HG03571 (cell line): ENCODE data around the gene ZBTB4.

Source experiments
- ATAC-seq: cut with Tn5 transposase; IDR thresholded peaks from one replicate; pipeline ENCODE4 v1.9.1; 2021; ENCODE audit not compliant: unreplicated experiment

ZBTB4 gene, protein sequence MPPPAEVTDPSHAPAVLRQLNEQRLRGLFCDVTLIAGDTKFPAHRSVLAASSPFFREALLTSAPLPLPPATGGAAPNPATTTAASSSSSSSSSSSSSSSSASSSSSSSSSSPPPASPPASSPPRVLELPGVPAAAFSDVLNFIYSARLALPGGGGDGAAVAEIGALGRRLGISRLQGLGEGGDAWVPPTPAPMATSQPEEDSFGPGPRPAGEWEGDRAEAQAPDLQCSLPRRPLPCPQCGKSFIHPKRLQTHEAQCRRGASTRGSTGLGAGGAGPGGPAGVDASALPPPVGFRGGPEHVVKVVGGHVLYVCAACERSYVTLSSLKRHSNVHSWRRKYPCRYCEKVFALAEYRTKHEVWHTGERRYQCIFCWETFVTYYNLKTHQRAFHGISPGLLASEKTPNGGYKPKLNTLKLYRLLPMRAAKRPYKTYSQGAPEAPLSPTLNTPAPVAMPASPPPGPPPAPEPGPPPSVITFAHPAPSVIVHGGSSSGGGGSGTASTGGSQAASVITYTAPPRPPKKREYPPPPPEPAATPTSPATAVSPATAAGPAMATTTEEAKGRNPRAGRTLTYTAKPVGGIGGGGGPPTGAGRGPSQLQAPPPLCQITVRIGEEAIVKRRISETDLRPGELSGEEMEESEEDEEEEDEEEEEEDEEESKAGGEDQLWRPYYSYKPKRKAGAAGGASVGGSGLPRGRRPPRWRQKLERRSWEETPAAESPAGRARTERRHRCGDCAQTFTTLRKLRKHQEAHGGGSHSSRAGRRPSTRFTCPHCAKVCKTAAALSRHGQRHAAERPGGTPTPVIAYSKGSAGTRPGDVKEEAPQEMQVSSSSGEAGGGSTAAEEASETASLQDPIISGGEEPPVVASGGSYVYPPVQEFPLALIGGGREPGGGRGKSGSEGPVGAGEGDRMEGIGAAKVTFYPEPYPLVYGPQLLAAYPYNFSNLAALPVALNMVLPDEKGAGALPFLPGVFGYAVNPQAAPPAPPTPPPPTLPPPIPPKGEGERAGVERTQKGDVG

GRCh38 chr17:7479213-7480088 is at the start of gene ZBTB4:
Gene ZBTB4 (minus strand): TSS chr17:7479631. CDS start chr17:7466801, 12,830 bp downstream.
- no peak for ATAC-seq

DNA sequence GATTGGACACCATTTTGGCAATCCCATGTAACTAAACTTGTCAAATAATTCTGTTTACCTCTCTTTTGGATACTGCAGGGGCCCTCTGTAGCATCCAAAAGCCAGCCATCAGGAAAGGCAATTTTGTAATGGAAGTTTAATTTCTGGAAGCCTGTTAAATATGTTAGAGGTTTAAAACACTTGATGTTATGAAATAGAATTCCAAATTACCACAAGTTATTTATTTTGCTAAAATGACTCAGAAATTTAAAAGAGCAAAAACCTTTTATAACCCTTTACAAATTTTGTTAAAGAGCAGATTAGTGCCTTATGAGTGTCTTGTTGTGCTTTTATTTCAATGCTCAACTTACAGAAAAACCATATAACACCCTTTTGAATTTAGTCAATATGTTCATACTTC is 49.4 kb upstream of the ZBTB4 start:
- ATAC-seq: no peak

- no peak for ATAC-seq
Observed at GRCh38 chr17:7523033-7523432, 43.6 kb upstream of the ZBTB4 start.

- no peak for ATAC-seq
Observed at GRCh38 chr17:7515911-7516610, 36.6 kb upstream of the ZBTB4 start.

GRCh38 chr17:7513850-7514419 is 34.5 kb upstream of the ZBTB4 start:
- ATAC-seq: no peak

GRCh38 chr17:7512824-7513540 is 33.6 kb upstream of the ZBTB4 start:
- no peak for ATAC-seq

- no peak for ATAC-seq
Observed at GRCh38 chr17:7512105-7512504, 32.7 kb upstream of the ZBTB4 start.

- no peak for ATAC-seq
Observed at GRCh38 chr17:7511108-7511507, 31.7 kb upstream of the ZBTB4 start.

DNA sequence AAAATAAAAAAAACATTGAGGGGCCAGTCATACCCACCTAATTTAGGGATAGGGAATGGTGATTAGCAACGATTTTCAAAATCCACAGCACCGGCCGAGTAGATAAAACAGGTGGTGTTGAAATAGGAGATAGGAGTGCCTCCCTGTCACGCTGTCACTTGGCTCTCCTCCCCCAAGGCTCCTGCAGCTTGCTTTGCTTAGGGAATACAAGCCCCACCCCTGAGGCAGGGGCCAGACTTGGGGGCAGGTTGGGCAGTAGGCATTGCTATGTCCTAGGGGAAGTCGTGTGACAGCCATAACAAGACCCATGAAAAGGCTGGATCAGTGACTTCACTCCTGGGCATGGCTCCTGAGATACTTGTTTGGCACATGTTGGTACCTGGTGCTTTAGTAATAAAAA is 30.5 kb upstream of the ZBTB4 start:
- no peak for ATAC-seq

- no peak for ATAC-seq
Observed at GRCh38 chr17:7508846-7509245, 29.4 kb upstream of the ZBTB4 start.

DNA sequence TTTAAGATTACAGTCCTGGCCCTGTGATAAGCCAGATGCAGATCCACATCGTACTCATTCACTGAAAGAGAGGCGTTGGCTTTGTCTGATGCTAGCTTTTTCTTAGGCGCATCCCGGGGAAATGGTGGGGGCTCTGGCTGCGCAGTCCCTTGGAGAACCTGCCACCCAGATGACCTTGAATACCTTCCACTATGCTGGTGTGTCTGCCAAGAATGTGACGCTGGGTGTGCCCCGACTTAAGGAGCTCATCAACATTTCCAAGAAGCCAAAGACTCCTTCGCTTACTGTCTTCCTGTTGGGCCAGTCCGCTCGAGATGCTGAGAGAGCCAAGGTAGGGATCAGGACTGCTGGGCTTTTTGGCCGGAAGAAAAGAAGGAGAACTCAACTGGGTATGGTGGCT is 28.7 kb upstream of the ZBTB4 start:
- no peak for ATAC-seq

DNA sequence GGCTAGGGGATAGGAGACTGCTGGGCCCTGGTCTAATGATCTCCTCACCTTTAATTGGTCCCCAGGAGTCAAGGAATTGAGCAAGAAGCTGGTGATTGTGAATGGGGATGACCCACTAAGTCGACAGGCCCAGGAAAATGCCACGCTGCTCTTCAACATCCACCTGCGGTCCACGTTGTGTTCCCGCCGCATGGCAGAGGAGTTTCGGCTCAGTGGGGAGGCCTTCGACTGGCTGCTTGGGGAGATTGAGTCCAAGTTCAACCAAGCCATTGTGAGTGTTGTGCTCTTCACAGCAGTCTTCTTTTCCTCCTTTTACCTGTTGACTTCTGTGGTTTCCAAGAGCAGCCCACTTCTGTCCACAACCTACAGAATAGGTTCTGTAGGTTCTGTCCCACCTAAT is 24.1 kb upstream of the ZBTB4 start:
- ATAC-seq: no peak

DNA sequence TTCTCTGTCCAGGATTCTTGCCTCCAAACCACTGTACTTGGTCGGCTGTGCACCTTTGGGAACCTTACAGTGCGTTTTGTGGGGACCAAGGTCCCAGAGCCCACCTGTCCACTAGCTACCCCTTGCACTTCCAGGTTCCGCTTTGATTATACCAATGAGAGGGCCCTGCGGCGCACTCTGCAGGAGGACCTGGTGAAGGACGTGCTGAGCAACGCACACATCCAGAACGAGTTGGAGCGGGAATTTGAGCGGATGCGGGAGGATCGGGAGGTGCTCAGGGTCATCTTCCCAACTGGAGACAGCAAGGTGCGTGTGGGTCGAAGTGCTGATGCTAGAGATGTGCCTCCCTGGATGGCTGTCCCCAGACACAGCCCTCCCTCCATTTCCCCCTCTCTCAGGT is 23.6 kb upstream of the ZBTB4 start:
- ATAC-seq: no peak

GRCh38 chr17:7502171-7502847 is 22.9 kb upstream of the ZBTB4 start:
- no peak for ATAC-seq

DNA sequence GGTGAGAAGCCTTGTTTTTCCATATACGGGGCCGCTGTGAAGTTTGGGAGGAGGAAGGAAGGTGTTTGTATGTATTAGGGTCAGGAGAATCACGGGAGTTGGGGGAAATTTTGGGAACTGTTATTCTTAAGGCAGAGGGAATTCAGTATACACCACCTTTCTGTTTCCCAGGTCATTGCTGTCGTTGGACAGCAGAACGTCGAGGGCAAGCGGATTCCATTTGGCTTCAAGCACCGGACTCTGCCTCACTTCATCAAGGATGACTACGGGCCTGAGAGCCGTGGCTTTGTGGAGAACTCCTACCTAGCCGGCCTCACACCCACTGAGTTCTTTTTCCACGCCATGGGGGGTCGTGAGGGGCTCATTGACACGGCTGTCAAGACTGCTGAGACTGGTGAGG is 22.3 kb upstream of the ZBTB4 start:
- ATAC-seq: no peak

- ATAC-seq: no peak
Observed at GRCh38 chr17:7499161-7499560, 19.7 kb upstream of the ZBTB4 start.

DNA sequence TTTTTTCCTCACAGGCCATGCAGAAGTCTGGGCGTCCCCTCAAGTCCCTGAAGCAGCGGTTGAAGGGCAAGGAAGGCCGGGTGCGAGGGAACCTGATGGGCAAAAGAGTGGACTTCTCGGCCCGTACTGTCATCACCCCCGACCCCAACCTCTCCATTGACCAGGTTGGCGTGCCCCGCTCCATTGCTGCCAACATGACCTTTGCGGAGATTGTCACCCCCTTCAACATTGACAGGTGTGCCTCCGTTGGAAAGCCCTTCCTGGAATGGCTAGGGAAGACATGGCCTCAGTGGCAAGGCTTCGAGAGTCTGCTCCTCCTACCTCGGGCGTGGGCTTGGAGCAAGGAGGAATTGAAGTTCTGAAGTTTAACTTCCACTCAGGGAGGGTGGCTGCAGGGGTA is 18.2 kb upstream of the ZBTB4 start:
- ATAC-seq: no peak

DNA sequence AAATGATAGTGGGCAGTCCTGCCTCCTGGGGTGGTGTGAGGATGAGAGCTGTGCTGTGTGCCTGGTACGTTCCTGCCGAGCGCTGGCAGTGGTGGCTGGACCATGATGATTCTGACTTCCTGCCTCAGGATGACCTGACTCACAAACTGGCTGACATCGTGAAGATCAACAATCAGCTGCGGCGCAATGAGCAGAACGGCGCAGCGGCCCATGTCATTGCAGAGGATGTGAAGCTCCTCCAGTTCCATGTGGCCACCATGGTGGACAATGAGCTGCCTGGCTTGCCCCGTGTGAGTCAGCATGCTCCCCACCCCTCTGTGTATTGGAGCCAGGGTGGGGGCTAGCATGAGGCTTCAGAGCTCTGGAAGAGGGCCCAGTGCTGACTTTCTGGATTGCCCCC is 17.8 kb upstream of the ZBTB4 start:
- ATAC-seq: no peak
